ENCODE data around the gene USP24. TPM values are rescaled to one million over a fixed set of nuclear protein-coding genes. Genes with fewer than 3 reads are reported as not detected.
"Not testable (repeated sequence)": the region's sequence is repeated elsewhere in the genome, so short reads cannot be mapped to it uniquely, and the experiment has no call there.

The USP24 gene
- total RNA-seq, 1 experiment from 2014 or later, result 32.9 TPM

DNA sequence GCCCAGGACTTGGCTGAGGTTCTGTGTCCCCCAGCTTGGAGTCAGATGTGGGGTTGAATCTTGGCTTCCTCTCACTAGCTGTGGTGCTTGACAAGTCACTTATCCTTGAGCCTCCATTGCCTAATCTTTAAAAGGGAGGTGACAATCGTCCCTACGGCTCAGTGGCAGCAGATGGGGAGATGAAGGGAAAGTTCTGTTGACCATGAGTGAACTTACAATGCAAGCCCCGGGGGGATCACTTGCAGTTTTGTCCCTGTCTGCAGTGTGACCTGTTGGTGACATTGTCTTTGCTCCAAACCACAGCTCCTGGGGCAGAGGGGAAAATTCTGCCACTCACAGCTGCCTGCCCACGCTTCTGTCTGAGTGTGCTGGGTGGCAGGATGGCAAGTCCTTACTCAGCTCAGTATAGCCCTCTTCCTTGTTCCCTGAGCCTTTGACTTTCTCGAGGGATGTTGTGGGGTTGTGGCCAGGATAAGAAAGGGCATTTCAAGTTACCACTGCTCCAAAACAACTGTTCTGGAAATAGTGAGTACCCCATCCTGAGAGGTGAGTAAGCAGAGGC lies 174.2 kb downstream of the USP24 start:
- peak overlapping the region; percentile 67; the same call in 1 of the 2 replicates for H3K4me3 ChIP-seq (ENCODE audit: insufficient read depth, low read depth, low read length)
- DNase-seq, result no peak
- H3K36me3 ChIP-seq (replicated peaks; ENCODE audit: control insufficient read depth, insufficient read depth, low read length), result no peaks in the 10 kb centered on the region; the same call in 1 of the 2 replicates
- peaks cover 39% of the 10 kb centered on the region for H3K27me3 ChIP-seq (ENCODE audit: control insufficient read depth, insufficient read depth, low read length)

DNA sequence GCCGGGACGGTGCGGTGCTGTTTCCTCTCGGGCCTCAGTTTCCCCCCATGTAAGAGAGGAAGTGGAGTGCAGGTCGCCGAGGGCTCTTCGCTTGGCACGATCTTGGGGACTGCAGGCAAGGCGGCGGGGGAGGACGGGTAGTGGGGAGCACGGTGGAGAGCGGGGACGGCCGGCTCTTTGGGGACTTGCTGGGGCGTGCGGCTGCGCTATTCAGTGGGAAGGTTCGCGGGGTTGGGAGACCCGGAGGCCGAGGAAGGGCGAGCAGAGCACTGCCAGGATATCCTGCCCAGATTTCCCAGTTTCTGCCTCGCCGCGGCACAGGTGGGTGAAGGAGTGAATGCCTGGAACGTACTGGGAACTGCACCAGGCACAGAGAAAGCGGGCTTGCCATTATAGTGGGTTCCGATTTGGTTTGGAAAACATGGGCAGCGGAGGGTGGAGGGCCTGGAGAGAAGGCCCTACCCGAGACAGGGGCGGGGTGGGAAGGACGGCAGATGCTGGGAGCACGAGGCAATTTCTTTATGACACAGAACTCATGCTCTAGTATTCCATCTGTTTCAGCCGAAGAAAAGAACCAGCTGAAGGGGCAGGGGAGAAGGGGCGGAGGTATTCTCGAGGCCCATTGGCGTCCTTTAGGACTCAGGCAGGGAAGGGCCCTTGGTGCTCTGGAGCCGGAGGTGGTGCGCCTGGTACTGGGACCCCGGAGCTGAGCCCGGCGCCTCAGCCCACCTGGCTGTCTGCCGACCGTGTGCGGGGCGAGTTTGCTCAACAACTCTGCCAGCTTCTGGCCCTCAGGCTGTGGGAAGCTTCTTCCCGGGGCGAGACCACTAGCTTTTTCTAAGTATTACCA lies 174.9 kb downstream of the USP24 start:
- peak; percentile 82 for DNase-seq
- peaks cover 39% of the 10 kb centered on the region for H3K27me3 ChIP-seq (ENCODE audit: control insufficient read depth, insufficient read depth, low read length)
- no peaks in the 10 kb centered on the region; the same call in 1 of the 2 replicates for H3K36me3 ChIP-seq (replicated peaks; ENCODE audit: control insufficient read depth, insufficient read depth, low read length)

DNA sequence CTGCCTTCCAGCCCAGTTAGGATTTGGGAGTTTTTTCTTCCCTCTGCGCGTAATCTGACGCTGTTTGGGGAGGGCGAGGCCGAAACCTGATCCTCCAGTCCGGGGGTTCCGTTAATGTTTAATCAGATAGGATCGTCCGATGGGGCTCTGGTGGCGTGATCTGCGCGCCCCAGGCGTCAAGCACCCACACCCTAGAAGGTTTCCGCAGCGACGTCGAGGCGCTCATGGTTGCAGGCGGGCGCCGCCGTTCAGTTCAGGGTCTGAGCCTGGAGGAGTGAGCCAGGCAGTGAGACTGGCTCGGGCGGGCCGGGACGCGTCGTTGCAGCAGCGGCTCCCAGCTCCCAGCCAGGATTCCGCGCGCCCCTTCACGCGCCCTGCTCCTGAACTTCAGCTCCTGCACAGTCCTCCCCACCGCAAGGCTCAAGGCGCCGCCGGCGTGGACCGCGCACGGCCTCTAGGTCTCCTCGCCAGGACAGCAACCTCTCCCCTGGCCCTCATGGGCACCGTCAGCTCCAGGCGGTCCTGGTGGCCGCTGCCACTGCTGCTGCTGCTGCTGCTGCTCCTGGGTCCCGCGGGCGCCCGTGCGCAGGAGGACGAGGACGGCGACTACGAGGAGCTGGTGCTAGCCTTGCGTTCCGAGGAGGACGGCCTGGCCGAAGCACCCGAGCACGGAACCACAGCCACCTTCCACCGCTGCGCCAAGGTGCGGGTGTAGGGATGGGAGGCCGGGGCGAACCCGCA lies 175.7 kb downstream of the USP24 start, which contains the start of gene PCSK9:
Gene PCSK9, plus strand, starts transcription at position 207 of the 741 bp plus-strand sequence. Its CDS starts 290 bp downstream, at position 497.
- DNase-seq, result peak; percentile 90
- Histone ChIP-seq H3K4me3 (ENCODE audit: insufficient read depth, low read depth, low read length) (peak within 1 kb of the TSS; percentile 67), H3K27me3 (ENCODE audit: control insufficient read depth, insufficient read depth, low read length) (peaks cover 39% of the 10 kb centered on the region), H3K36me3 (replicated peaks; ENCODE audit: control insufficient read depth, insufficient read depth, low read length) (no peaks in the 10 kb centered on the region)

More for the DNA sequence above, 174.9 kb downstream of the USP24 start:
- peak overlapping the region; percentile 67 for H3K4me3 ChIP-seq (ENCODE audit: insufficient read depth, low read depth, low read length)

GRCh38 chr1:55038974-55039341 lies 176.2 kb downstream of the USP24 start:
- no peak for DNase-seq
- Histone ChIP-seq H3K4me3 (ENCODE audit: insufficient read depth, low read depth, low read length) (peak overlapping the region; percentile 67), H3K27me3 (ENCODE audit: control insufficient read depth, insufficient read depth, low read length) (peaks cover 39% of the 10 kb centered on the region), H3K36me3 (replicated peaks; ENCODE audit: control insufficient read depth, insufficient read depth, low read length) (no peaks in the 10 kb centered on the region)

DNA sequence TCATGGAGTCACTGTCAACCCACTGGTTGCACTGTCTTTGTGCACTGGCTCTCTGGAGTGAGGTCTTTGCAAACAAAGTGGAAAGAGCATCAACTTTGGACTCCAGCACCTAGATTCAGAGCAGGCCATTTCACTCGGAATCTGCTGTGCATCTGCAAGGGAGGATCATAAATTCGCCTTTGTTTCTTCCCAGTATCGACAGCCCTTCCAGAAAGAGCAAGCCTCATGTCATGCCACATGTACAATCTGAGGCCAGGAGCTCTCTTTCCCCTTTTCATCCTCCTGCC lies 176.7 kb downstream of the USP24 start:
- Histone ChIP-seq H3K36me3 (replicated peaks; ENCODE audit: control insufficient read depth, insufficient read depth, low read length) (no peaks in the 10 kb centered on the region), H3K4me3 (ENCODE audit: insufficient read depth, low read depth, low read length) (no peak overlapping the region), H3K27me3 (ENCODE audit: control insufficient read depth, insufficient read depth, low read length) (peaks cover 39% of the 10 kb centered on the region)
- DNase-seq, result no peak

DNA sequence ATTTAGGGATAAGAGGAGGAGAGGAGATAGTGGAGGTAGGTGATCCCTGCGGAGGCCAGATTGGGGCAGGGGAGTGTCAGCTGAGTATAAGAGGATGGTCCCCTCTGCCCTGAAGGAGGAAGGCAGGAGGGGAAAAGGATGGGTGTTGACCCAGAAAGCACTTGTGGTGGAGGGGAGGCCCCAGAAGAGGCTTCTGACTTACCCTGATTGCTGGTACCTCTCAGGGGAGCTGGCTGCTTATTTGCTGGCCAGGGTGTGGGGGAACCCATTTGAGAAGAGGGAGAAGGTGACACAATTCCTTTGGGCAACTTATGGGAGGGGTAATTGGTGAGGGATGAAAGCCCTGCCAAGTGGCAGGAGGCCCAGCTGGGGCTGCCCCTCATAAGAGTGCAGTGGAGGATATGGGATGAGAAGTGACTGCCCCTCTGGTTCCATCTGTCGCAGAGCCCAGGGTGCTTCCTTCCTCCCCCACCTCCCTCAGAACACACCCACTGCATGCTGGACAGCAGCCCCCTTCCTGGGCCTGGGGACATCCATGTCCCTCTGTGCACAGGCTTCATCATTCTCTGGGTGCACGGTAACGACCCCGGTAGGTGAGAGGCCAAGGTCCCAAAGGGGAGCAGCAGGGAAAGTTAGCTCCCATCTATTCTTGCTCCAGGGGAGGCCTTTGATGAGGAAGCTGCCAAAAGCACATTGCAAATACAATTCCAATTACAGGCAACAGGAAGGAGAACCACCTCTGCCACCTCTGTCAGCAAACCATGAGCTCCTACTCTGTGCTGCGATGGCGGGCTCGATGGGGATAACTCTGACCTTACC lies 177.2 kb downstream of the USP24 start:
- H3K4me3 ChIP-seq (ENCODE audit: insufficient read depth, low read depth, low read length), result no peak overlapping the region
- H3K27me3 ChIP-seq (ENCODE audit: control insufficient read depth, insufficient read depth, low read length), result peaks cover 39% of the 10 kb centered on the region
- no peak for DNase-seq
- no peaks in the 10 kb centered on the region for H3K36me3 ChIP-seq (replicated peaks; ENCODE audit: control insufficient read depth, insufficient read depth, low read length)

- peak; percentile 74 for DNase-seq
- peaks cover 35% of the 10 kb centered on the region for H3K27me3 ChIP-seq (ENCODE audit: control insufficient read depth, insufficient read depth, low read length)
These were observed 179.3 kb downstream of the USP24 start for GRCh38 chr1:55035904-55036303.

GRCh38 chr1:55034476-55035133 lies 180.6 kb downstream of the USP24 start:
- Histone ChIP-seq H3K27me3 (ENCODE audit: control insufficient read depth, insufficient read depth, low read length) (peaks cover 22% of the 10 kb centered on the region), H3K36me3 (replicated peaks; ENCODE audit: control insufficient read depth, insufficient read depth, low read length) (no peaks in the 10 kb centered on the region), H3K4me3 (ENCODE audit: insufficient read depth, low read depth, low read length) (no peak overlapping the region)
- no peak for DNase-seq

More at GRCh38 chr1:55035904-55036303, 179.3 kb downstream of the USP24 start:
- H3K4me3 ChIP-seq (ENCODE audit: insufficient read depth, low read depth, low read length), result no peak overlapping the region
- no peaks in the 10 kb centered on the region for H3K36me3 ChIP-seq (replicated peaks; ENCODE audit: control insufficient read depth, insufficient read depth, low read length)

DNA sequence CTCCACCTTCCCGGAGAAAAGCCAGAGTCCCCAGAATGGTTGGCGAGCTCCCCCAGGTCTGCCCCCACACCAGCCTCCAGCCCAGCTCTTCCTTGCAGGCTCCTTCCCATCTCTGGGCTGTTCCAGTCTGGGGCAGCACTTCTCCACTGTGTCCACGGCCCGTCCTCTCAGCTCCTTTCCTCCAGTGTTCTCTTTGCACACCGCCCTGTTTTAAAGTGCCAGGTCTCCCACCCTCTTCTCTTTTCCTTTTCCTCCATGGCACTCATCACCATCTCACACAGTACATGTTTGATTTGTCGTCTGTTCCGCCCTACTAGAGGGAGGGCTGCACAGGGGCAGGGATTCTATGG lies 181.9 kb downstream of the USP24 start:
- no peaks in the 10 kb centered on the region for H3K36me3 ChIP-seq (replicated peaks; ENCODE audit: control insufficient read depth, insufficient read depth, low read length)

DNA sequence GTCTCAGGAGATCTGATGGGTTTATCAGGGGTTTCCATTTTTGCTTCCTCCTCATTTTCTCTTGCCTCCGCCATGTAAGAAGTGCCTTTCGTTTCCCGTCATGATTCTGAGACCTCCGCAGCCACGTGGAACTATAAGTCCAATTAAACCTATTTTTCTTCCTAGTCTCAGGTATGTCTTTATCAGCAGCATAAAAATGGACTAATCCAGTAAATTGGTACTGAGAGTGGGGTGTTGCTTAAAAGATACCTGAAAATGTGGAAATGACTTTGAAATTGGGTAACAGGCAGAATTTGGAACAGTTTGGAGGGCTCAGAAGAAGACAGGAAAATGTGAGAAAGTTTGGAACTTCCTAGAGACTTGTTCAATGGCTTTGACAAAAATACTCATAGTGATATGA lies 184.1 kb downstream of the USP24 start:
- not testable (repeated sequence) for H3K27me3 ChIP-seq (ENCODE audit: control insufficient read depth, insufficient read depth, low read length); H3K36me3 ChIP-seq (replicated peaks; ENCODE audit: control insufficient read depth, insufficient read depth, low read length); DNase-seq; H3K4me3 ChIP-seq (ENCODE audit: insufficient read depth, low read depth, low read length)

More for the DNA sequence above, 181.9 kb downstream of the USP24 start:
- Histone ChIP-seq H3K4me3 (ENCODE audit: insufficient read depth, low read depth, low read length) (no peak overlapping the region), H3K27me3 (ENCODE audit: control insufficient read depth, insufficient read depth, low read length) (peaks cover 8% of the 10 kb centered on the region)
- no peak for DNase-seq

DNA sequence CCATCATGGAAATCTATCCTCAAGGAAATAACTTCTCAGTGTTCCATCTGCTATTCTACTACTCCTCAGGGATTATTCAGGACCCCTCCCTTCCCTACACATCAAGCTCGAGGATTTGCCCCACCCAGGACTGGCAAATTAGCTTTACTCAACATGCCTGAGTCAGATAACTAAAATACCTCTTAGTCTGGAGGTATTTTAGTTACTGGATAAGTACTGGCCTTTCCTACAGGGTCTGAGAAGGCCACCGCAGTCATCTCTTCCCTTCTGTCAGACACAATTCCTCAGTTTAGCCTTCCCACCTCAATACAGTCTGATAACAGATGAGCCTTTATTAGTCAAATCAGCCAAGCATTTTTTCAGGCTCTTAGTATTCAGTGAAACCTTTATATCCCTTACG lies 188.5 kb downstream of the USP24 start:
- not testable (repeated sequence) for H3K4me3 ChIP-seq (ENCODE audit: insufficient read depth, low read depth, low read length); H3K36me3 ChIP-seq (replicated peaks; ENCODE audit: control insufficient read depth, insufficient read depth, low read length); H3K27me3 ChIP-seq (ENCODE audit: control insufficient read depth, insufficient read depth, low read length); DNase-seq

- H3K27me3 ChIP-seq (ENCODE audit: control insufficient read depth, insufficient read depth, low read length); H3K4me3 ChIP-seq (ENCODE audit: insufficient read depth, low read depth, low read length); H3K36me3 ChIP-seq (replicated peaks; ENCODE audit: control insufficient read depth, insufficient read depth, low read length); DNase-seq: not testable (repeated sequence)
These were observed 191.0 kb downstream of the USP24 start for GRCh38 chr1:55024163-55024562.

DNA sequence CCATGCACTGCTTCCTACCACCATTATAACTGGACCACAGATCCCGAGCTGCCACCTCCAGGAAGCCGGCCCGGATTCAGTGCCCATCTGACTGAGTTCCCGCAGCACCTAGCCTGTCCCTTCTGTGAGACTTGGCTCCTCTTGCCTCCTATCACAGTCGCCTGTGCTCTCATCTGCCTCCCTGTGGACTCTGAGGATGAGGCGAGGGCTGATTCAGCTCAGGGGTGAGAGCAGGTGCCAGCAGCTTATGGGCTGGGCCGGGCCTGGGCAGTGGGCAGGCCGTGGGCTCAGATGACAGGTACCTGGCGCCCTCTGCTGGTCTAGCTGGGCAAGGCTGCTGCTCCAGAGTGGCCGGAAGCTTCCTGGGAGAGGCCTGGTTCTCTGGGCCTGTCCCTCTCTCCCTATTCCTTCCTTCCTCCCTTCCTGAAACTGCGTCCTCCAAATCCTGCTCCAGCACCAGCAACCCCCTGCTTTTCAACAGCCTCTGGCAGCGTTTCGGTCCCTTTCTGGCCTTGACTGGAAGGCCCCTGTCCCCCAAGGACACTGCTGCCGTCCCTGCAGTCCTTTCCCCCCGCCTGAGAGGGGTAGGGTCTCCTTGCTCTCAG lies 193.1 kb downstream of the USP24 start:
- no peak overlapping the region for H3K4me3 ChIP-seq (ENCODE audit: insufficient read depth, low read depth, low read length)
- peak; percentile 97 for DNase-seq
- no peaks in the 10 kb centered on the region for H3K36me3 ChIP-seq (replicated peaks; ENCODE audit: control insufficient read depth, insufficient read depth, low read length)
- no peaks in the 10 kb centered on the region; the same call in 1 of the 2 replicates for H3K27me3 ChIP-seq (ENCODE audit: control insufficient read depth, insufficient read depth, low read length)

All from H7 (cell line).